HG02571 (cell line): ENCODE measurements around the gene OR11A1.
"Not testable (repeated sequence)": the region's sequence is repeated elsewhere in the genome, so short reads cannot be mapped to it uniquely, and the experiment has no call there.

Source experiments
- ATAC-seq: cut with Tn5 transposase; IDR thresholded peaks from one replicate; pipeline ENCODE4 v1.9.1; 2021; ENCODE audit warnings: mild to moderate bottlenecking, moderate library complexity; ENCODE audit not compliant: unreplicated experiment

Gene OR11A1

DNA sequence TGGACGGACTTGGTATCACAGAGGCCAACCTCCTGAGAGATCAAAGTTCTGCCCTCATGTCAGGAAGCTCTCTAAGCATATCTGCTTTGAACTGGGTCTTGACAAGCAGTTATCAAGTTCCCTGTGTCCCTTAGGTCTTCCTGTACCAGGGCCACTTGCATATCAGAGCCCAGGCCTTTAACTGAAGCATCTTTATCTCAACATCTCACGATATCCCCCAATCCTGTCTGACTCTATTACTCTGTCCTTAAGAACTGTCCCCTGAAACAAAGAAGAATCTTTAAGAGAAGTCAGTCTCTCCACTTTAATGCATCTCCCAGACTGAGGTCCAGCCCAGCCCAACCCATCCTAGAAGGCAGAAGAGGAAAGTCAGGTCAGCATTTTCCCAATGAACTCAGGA lies 22.7 kb upstream of the OR11A1 start:
- no peak for ATAC-seq

DNA sequence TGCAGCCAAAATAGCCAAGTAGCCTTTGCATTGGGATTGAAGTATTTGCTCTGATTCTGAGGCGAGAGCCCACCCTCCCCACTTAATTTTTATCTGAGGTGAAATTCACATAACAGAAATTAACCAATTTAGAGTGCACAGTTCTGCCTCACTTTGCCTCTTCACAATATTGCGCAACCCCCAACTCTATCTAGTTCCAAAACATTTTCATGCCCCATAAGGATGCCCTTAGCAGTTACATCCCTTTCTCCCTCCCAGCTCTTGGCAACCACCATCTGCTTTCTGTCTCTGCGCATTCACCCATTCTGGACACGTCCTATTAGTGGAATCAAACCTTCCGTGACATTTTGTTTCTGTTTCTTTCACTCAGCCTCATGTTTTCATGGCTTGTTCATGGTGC lies 21.9 kb upstream of the OR11A1 start:
- ATAC-seq = no peak

DNA sequence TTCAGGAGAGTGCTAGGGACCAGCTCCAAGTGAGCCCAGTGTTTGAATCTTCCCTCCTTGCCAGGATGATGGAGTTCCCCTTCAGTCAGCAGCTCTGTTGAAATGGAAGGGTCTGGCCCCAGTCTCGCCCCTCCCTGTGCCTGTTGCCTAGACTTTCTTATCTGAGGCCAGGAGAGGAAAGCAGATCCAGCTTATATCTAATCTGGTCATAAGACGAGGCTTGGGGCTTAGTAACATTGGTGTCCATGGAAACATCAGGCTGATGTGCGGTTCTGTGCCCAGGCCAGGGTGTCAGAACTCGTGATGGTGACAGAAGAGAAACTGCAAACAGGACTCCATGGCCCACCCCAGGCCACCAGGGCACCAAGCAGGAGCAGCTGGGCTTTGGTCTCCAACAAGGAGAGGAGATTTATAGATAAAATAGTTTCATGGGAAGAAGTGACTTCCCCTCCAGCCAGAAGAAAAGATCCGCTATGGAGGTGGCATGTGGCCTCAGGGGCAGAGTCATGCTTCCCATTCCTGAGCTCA lies 21.1 kb upstream of the OR11A1 start:
- ATAC-seq = no peak

DNA sequence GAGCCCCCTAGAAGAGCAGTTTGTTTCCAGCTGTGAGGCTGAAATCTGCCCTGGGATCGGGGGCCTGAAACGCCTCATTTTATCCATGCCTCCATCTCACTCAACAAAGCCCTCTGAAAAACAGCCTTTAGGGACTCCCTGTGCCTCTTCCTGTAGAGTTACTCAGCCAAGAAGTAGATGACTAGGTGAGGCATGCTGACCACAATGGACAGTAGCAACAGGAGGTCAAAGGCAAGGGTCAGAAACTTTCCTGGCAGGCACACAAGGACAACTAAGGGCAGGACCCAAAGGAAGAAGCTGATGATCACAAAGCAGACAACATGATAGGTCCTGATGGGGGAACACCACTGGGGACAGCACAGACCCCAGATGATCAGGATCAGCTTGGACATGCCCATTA lies 18.1 kb upstream of the OR11A1 start:
- ATAC-seq = no peak

DNA sequence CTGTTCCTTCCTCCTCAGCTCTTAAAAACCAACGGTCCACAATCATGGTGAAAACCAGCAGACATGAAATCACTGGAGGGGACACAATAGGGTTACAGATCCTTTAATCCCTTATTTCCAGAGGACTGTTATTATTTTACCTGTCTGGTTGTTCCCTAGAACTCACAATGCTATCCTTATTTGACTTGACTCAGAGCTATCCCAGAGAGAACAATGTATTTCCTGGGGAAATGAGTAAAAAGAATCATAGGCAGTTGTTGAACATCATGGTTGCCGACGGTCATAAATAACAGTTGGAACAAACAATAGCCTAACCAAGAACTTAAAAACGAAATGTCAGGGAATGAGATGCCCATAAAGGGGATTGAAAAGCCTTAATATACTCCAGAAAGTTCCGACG lies 9.4 kb upstream of the OR11A1 start:
- no peak for ATAC-seq

DNA sequence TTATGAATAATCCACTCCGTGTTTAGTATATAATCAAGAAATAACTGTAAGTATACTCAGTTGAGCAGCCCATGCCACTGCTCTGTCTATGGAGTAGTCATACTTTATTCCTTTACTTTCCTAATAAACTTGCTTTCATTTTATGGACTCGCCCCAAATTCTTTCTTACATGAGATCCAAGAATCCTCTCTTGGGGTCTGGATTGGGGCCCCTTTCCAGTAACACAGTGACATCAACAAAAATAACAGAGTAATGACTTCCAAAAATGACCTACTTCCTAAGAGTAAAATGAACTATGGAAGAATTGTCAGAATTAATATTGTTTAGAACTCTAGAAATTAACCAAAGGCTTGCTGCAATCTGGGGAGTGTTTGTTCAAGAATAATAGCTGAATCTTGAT lies 8.9 kb upstream of the OR11A1 start:
- ATAC-seq = no peak

DNA sequence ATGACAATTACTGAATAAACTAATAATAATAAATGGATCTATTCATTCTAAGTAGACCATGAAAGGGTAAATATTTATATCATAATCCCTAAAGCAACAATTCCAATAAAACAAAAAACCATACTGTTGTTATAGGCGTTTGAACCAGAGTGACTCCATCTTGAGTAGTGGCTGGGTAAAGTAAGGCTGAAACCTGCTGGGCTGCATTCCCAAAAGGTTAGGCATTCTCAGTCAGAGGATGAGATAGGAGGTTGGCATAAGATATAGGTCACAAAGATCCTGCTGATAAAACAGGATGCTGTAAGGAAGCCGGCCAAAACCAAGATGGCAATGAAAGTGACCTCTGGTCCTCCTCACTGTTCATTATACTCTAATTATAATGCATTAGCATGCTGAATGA lies 8.4 kb upstream of the OR11A1 start:
- no peak for ATAC-seq

DNA sequence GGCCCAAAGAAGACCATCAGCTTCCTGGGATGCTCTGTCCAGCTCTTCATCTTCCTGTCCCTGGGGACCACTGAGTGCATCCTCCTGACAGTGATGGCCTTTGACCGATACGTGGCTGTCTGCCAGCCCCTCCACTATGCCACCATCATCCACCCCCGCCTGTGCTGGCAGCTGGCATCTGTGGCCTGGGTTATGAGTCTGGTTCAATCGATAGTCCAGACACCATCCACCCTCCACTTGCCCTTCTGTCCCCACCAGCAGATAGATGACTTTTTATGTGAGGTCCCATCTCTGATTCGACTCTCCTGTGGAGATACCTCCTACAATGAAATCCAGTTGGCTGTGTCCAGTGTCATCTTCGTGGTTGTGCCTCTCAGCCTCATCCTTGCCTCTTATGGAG lies 5.2 kb upstream of the OR11A1 start:
- no peak for ATAC-seq

DNA sequence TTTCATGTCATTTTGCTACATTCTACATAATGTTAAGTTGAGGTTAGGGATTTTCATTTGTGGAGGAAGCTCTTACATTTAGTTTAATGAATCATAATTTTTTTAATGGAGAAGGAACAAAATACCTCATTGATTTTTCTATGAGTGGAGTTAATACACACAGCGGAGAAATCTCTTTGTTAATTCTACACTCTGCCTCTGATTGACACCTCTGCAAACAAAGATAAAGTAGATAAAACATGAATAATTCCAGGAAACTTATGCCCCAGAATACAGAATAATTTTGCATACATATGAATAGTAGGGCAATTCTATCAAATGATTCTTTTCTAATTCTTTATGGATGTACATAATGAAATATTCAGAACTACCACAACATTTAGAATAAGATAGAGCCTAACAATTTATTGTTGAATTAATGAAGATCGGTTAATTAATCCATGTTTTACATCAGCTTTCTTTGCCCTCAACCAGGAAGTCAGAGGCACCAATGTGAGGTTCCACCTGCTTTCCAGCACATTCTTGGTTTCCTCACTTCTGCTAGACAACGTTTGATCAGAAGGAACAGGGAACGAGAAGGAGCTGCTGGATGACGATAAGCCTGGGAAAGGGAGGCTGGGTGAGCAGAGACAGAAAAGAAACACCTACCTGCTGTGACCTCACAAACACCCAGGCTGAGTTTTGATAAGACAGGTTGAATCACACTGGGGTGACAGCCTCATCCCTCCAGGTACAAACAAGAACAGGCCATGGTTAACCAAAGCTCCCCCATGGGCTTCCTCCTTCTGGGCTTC lies 4.3 kb upstream of the OR11A1 start:
- no peak for ATAC-seq

DNA sequence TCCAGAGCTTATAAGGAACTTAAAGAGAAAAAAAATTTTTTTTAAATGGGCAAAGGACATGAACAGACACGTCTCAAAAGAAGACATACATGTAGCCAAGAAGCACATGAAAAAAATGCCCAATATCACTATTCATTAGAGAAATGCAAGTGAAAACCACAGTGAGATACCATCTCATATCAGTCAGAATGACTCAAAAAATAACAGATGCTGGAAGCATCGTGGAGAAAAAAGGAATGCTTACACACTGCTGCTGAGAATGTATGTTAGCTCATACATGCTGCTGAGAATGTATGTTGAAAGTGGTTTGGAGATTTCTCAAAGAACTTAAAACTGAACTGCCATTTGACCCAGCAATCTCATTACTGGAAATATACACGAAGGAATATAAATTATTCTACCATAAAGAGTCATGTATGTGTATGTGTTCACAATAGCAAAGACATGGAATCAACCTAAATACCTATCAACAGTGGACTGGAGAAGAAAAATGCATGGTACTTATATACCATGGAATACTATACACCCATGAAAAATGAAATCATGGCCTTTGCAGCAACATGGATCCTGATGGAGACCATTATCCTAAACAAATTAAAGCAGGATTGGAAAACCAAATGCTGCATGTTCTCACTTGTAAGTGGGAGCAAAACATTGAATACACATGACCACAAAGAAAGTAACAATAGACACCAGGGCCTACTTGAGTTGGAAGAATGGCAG lies 5.2 kb downstream of the OR11A1 start:
- ATAC-seq = no peak

DNA sequence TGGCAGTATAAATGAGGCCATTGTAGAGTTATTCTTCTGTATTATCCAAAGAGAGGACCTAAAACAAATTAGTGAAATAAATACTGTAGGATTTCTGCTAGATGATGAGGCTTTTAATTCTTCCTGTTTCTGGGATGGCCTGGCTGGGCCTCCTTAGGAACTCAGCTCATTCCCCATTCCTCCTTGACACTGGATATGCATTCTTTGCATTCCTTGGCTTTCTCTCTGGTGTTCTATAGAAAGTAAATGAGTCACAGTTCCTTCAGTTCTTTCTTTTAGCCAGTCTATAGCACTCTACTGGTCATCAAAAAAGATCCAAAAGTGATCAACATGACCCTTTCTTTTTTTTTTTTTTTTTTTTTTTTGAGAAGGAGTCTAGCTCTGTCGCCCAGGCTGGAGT lies 9.2 kb downstream of the OR11A1 start:
- no peak for ATAC-seq

DNA sequence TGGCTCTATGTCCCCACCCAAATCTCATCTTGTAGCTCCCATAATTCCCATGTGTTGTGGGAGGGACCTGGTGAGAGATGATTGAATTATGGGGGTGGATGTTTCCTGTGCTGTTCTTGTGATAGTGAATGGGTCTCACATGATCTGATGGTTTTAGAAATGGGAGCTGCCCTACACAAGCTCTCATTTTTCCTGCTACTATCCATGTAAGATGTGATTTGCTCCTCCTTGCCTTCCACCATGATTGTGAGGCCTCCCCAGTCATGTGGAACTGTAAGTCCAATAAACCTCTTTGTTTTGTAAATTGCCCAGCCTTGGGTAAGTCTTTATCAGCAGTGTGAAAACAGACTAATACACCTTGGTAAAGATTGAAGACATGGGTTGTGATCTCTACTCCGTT lies 12.8 kb downstream of the OR11A1 start:
- ATAC-seq = not testable (repeated sequence)

DNA sequence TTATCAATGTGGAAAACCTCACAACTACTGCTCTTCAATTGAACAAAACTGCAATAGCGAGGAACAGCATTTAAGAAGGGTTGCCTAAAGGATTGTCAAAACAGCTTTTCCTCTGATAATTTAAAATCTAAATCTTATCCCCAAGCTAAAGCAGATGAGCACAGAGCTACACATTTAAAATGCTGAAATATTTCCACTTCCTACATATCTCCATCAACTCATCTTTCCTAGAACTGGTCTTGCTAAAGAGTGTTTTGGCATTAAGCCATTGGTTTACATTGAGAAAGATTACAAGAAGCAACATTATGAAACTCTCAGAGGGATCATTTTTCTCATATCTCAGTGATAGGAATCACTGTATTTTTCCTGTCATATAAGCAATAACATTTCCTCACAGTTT lies 14.2 kb downstream of the OR11A1 start:
- no peak for ATAC-seq

DNA sequence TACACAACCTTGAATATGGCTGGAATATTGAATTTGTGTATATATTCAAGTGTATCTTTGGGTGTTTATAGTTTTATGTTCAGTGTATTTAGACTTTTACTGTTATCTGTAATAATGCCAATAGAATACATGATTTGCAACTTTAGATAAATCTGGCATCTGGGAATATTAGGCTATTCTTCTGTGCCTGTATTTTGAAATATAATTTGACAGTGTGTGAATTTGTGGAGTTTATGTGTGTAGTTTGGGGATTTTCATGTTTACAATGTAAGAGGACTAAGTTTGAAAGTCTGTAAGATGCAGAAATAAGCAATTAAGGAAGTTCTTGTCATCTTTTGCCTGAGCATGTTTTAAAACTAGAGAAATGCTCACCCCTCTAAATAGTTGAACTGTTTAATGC lies 17.9 kb downstream of the OR11A1 start, which contains the start of gene OR10C1:
OR10C1 (plus strand) TSS at position 301 of the 400 bp plus-strand sequence. CDS start 710 bp downstream, outside the sequence.
- no peak for ATAC-seq

DNA sequence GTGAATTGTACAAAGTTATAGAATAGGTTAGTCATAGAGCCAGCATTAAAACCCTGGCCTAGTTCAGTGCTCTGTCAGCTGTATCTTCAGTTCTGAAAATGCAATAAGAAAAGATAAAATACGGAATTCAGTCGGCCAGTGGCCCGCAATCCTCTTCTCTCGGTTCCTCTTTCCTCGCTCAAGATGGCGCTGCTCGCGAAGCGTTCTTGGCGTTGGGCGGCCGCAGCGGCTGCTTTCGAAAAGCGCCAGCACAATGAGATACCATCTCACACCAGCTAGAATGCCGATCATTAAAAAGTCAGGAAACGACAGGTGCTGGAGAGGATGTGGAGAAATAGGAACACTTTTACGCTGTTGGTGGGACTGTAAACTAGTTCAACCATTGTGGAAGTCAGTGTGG lies 20.1 kb downstream of the OR11A1 start:
- not testable (repeated sequence) for ATAC-seq

DNA sequence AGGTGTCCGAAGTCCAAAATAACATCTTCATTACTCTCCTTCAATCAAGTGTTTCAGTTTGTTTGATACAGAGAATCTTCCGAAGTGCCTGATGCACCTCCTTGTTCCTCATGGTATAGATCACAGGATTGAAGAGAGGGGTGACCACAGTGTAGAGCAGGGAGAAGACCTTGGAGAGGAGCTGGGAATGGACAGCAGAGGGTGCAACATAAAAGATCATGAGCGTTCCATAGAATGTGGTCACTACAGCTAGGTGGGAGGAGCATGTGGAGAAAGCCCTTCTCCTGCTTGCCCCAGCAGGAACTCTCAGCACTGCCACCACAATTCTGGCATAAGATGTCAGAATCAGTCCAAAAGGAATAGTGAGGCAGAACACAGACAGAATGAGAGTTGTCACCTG lies 30.2 kb downstream of the OR11A1 start:
- ATAC-seq = no peak

DNA sequence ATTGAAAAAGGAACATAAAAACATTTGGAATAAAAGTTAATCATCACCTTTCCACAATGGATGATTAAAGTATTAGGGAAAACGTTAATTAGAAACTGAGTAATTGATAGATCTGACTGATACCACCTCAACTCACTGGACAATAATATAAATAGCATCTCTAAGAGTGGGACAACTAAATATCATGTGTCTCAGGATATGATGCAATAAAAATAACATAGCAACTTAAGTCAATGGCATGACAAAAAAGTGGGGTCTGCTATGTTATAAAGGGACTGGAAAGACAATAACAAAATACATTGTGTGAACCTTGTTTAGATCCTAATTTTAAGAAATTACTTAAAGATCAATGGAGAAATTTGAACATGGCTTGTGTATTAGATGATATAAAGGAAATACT lies 31.8 kb downstream of the OR11A1 start:
- ATAC-seq = no peak

DNA sequence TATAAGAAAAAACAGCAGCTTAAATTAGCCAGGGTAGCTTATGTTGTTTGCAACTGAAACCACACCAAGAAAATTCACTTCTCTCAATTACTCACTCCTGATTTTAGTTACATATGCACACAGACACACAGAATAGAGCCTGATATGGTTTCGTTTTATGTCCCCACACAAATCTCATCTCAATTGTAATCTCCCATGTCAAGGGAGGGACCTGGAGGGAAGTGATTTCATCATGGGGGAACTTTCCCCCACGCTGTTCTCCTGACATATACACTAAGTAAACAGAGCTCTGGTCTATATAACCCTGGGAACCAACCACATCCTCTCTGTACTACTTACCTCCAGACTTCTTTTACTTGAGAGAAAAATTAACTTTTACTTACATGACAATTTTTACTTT lies 32.3 kb downstream of the OR11A1 start:
- no peak for ATAC-seq

DNA sequence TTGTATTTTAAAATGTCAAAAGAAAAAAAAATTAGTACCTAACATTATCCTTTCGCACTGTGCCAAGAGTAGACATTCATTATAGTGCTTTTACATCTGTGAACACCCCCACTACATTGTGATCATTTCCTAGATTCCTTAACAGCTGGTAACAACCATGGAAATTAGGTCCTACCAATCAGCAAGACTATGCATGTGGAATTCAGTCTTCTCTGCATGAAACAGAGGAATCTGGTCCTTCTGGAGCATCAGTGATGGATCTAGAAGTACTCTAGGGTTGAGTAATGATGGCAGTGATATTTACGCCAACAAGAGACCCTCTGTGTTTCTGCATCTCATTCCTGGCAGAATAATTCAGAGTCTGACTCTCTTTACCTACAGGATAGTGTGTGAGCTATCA lies 32.7 kb downstream of the OR11A1 start:
- ATAC-seq = no peak

DNA sequence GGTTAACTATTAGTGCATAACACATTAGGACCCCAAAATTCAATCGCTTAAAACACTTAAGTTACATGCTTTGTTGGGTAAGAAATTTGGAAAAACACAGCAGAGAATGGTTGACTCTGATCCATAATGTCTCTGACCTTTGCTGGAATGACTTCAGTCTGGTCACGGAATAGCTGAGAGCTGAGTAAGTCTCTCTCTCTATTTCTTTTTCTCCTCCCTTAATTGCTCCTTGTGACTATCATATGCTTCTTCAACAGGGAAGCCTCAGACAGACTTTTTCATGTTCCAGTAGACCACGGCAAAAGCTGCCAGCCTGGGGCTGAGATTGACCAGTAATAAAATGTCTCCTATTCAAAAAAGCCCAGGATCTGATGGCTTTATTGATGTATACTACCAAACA lies 37.4 kb downstream of the OR11A1 start:
- no peak for ATAC-seq

DNA sequence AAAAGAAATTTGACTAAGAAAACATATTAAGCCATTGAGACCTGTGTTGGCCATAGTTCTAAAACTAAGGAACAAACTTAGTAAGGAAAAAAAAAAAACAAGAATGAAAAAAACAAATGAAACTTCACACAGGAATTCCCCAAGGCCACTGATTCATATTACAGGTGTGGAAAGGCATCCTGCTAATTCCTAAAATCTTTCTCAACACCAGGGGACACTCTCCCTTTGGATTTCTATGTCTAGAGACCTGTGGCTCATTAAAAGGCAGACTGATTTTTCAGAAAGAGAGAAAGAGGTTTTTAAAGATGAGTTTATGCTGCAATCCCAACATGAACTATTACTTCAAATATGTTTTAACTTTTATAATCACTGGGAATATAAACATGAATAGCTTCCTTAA lies 42.3 kb downstream of the OR11A1 start, which contains the start of gene OR12D1:
OR12D1 (plus strand) TSS at position 341 of the 400 bp plus-strand sequence.
- no peak for ATAC-seq

DNA sequence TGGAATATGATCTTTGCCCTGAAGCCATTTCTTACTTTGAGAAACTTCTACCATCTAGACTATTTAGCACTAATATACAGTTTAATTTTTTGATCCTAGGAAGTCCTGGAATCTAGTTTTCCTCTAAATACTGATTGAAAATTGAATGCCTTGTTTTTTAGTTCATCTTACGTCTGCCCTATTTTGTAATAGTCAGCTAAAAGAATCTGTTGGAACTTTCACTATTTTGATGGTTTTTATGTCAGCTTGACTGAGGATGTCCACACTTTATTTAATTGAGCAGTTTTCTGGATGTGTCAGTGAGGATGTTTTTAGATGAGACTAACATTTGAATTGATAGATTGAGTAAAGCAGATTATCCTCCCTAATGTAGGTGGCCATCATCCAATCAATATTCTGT lies 53.1 kb downstream of the OR11A1 start:
- ATAC-seq = no peak
